ENCODE measurements around the gene CPEB2.

The CPEB2 gene

GRCh38 chr4:15118292-15118691 is 116.0 kb downstream of the CPEB2 start:
- TF ChIP-seq CTCF (IDR thresholded peaks at IDR 0.05; ENCODE audit: low read depth, low read length), result no peak
- DNase-seq (ENCODE audit: extremely low read depth, low read depth), result no peak

Data from AG09319 (cell line).